ENCODE measurements around the gene AGMO. TPM values are rescaled to one million over a fixed set of nuclear protein-coding genes. Genes with fewer than 3 reads are reported as not detected.

The AGMO gene
- total and polyA plus RNA-seq, 10 of the 15 experiments (the other 5 are each of a cell fraction or from before 2014, with no cell fraction given) = 0.11 to 0.29 TPM; not detected in 8

GRCh38 chr7:15544050-15544449 is 17.8 kb downstream of the AGMO start:
- no peak overlapping the region for H3K9ac ChIP-seq (ENCODE audit: control insufficient read depth, insufficient read depth, low read length)
- CTCF ChIA-PET = no interaction called here
- no TSS peak for BruUV-seq (replicated peaks)
- POLR2A ChIA-PET = no interaction called here
- H3K79me2 ChIP-seq (ENCODE audit: control insufficient read depth, insufficient read depth, low read length) = no peaks in the 10 kb centered on the region
- FAIRE-seq (no peak), DNase-seq (ENCODE audit: low read depth, low spot score) (no peak), ATAC-seq (no peak)
- TF ChIP-seq GATAD2B (conservative IDR thresholded peaks at IDR 0.05; ENCODE audit: low read depth) (no peak), TCF7 (IDR thresholded peaks at IDR 0.05; ENCODE audit: borderline replicate concordance) (no peak), TCF12 (IDR thresholded peaks at IDR 0.05; ENCODE audit: low read depth, low read length) (no peak), STAT3 (IDR thresholded peaks at IDR 0.05; ENCODE audit: low read depth, low read length) (no peak), CHD4 (IDR thresholded peaks at IDR 0.05) (no peak), JUNB (IDR thresholded peaks at IDR 0.05) (no peak), MTA2 (IDR thresholded peaks at IDR 0.05; ENCODE audit: low read depth) (no peak), TCF3 (IDR thresholded peaks at IDR 0.05; ENCODE audit: borderline replicate concordance, insufficient read depth, low read depth, low read length) (no peak), LARP7 (IDR thresholded peaks at IDR 0.05) (no peak), HCFC1 (IDR thresholded peaks at IDR 0.05; ENCODE audit: low read length) (no peak), KAT2A (conservative IDR thresholded peaks at IDR 0.05; ENCODE audit: control insufficient read depth, low read depth, low read length) (no peak), PML (IDR thresholded peaks at IDR 0.05; ENCODE audit: low read length) (no peak), BHLHE40 (IDR thresholded peaks at IDR 0.05; ENCODE audit: borderline replicate concordance in 1 of 2, low read depth in 2 of 2, low read length in 1 of 2) (no peak), SIX5 (IDR thresholded peaks at IDR 0.05; ENCODE audit: low read depth, low read length, severe bottlenecking) (no peak), NR2F1 (conservative IDR thresholded peaks at IDR 0.05) (no peak), CBX3 (IDR thresholded peaks at IDR 0.05; ENCODE audit: borderline replicate concordance, low read depth) (no peak), NFXL1 (IDR thresholded peaks at IDR 0.05; ENCODE audit: borderline replicate concordance) (no peak)
- TF ChIP-seq, protein P1, sequence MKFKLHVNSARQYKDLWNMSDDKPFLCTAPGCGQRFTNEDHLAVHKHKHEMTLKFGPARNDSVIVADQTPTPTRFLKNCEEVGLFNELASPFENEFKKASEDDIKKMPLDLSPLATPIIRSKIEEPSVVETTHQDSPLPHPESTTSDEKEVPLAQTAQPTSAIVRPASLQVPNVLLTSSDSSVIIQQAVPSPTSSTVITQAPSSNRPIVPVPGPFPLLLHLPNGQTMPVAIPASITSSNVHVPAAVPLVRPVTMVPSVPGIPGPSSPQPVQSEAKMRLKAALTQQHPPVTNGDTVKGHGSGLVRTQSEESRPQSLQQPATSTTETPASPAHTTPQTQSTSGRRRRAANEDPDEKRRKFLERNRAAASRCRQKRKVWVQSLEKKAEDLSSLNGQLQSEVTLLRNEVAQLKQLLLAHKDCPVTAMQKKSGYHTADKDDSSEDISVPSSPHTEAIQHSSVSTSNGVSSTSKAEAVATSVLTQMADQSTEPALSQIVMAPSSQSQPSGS (IDR thresholded peaks at IDR 0.05; ENCODE audit: low read length) = no peak
- intact Hi-C loops (cut with micrococcal nuclease; ENCODE audit: unreplicated experiment) = no loop called here
- no peaks in the 10 kb centered on the region for H3K4me1 ChIP-seq (ENCODE audit: control insufficient read depth, insufficient read depth, low read length)
- no peaks in the 10 kb centered on the region for H3K27me3 ChIP-seq (replicated peaks in 1 of 2; ENCODE audit: control insufficient read depth in 2 of 2, insufficient read depth in 2 of 2, low read length in 1 of 2)
- 0% methylated on average over 2 of the region's 2 CpGs for WGBS (ENCODE audit: insufficient coverage, insufficient replicate concordance, low lambda C conversion rate, missing lambda C conversion rate)
- in situ Hi-C loops (cut with MboI) = no loop called here
- SMC1A ChIA-PET (ENCODE audit: uncharacterized antibody, unreplicated experiment) = interaction anchor here (1.2 kb wide), 2 partner anchors 10 to 111 kb away, joined by 3 to 4 read pairs; no protein-coding TSS in a partner anchor
- H3K4me2 ChIP-seq (ENCODE audit: control insufficient read depth, insufficient read depth) = no peak overlapping the region
- RAD21 ChIA-PET (ENCODE audit: unreplicated experiment) = interaction anchor here (1.4 kb wide), 1 partner anchor 10 kb away, joined by 4 read pairs; no protein-coding TSS in a partner anchor
- no peaks in the 10 kb centered on the region for H4K20me1 ChIP-seq (ENCODE audit: control insufficient read depth, insufficient read depth)
- no peak overlapping the region for H2AFZ ChIP-seq (ENCODE audit: control insufficient read depth, low read depth, low read length)
- H3K27ac ChIP-seq (ENCODE audit: control insufficient read depth, insufficient read depth) = no peak overlapping the region
- H3K9me3 ChIP-seq (replicated peaks; ENCODE audit: control insufficient read depth, insufficient read depth, low read length) = no peaks in the 10 kb centered on the region
- H3K36me3 ChIP-seq (ENCODE audit: control insufficient read depth in 2 of 2, insufficient read depth in 2 of 2, low read length in 1 of 2) = no peaks in the 10 kb centered on the region
- H3K4me3 ChIP-seq = no peak overlapping the region

All from GM12878 (cell line).